SK-N-SH treated with all-trans-retinoic acid at 6 μM for 48 hours (cell line): Measurements from ENCODE around the gene NDOR1.

ENCODE experiments used
- ATAC-seq: fragments of 200-7000 bp; cut with Tn5 transposase; 3 replicates; pipeline ENCODE4 v1.9.1; 2020; ENCODE audit warnings: mild to moderate bottlenecking, moderate library complexity
- ARNTL ChIP-seq: fragments of 450-650 bp; formaldehyde crosslinking; IDR thresholded peaks from 2 replicates; pipeline ENCODE4 v1.5.0; 2020; ENCODE audit warnings: low read depth, mild to moderate bottlenecking, moderate library complexity, borderline replicate concordance
- BACH2 ChIP-seq: fragments of 250-450 bp; sonication (Bioruptor Pico); IDR thresholded peaks from 2 replicates; pipeline ENCODE4 v1.9.0; 2021; ENCODE audit warnings: mild to moderate bottlenecking, borderline replicate concordance
- CSDC2 ChIP-seq: fragments of 250-450 bp; sonication (Bioruptor Pico); IDR thresholded peaks from 2 replicates; pipeline ENCODE4 v1.5.0; 2020; ENCODE audit warnings: mild to moderate bottlenecking, moderate library complexity
- ESRRG ChIP-seq: fragments of 250-450 bp; sonication (Bioruptor Pico); IDR thresholded peaks from 2 replicates; pipeline ENCODE4 v1.6.1; 2021; ENCODE audit warnings: mild to moderate bottlenecking
- GLIS3 ChIP-seq: fragments of 250-450 bp; sonication (Bioruptor Pico); IDR thresholded peaks from 2 replicates; pipeline ENCODE4 v1.5.0; 2020; ENCODE audit warnings: mild to moderate bottlenecking, moderate library complexity
- ISL1 ChIP-seq: fragments of 250-450 bp; sonication (Bioruptor Pico); IDR thresholded peaks from 2 replicates; pipeline ENCODE4 v2.1.2; 2022; ENCODE audit warnings: mild to moderate bottlenecking, moderate library complexity
- OSR1 ChIP-seq: fragments of 250-450 bp; sonication (Bioruptor Pico); IDR thresholded peaks from 2 replicates; pipeline ENCODE4 v1.8.0; 2022; ENCODE audit warnings: moderate library complexity, mild to moderate bottlenecking, inconsistent platforms
- PPARA ChIP-seq: fragments of 250-450 bp; sonication (Bioruptor Pico); IDR thresholded peaks from 2 replicates; pipeline ENCODE4 v1.5.0; 2020; ENCODE audit warnings: mild to moderate bottlenecking, borderline replicate concordance
- RARB ChIP-seq: fragments of 250-450 bp; sonication (Bioruptor Pico); IDR thresholded peaks from 2 replicates; pipeline ENCODE4 v1.8.0; 2021; ENCODE audit warnings: mild to moderate bottlenecking, moderate library complexity
- SNAI2 ChIP-seq: fragments of 250-450 bp; sonication (Bioruptor Pico); IDR thresholded peaks from 2 replicates; pipeline ENCODE4 v1.5.0; 2020; ENCODE audit warnings: mild to moderate bottlenecking, moderate library complexity
- TCF4 ChIP-seq: fragments of 250-450 bp; sonication (Bioruptor Pico); IDR thresholded peaks from 2 replicates; pipeline ENCODE4 v1.8.0; 2021; ENCODE audit warnings: mild to moderate bottlenecking, moderate library complexity, borderline replicate concordance
- TOX ChIP-seq: fragments of 250-450 bp; sonication (Bioruptor Pico); IDR thresholded peaks from 2 replicates; pipeline ENCODE4 v1.8.0; 2021; ENCODE audit warnings: mild to moderate bottlenecking, moderate library complexity, borderline replicate concordance
- ZC3H10 ChIP-seq: fragments of 250-450 bp; sonication (Bioruptor Pico); IDR thresholded peaks from 2 replicates; pipeline ENCODE4 v1.5.1; 2021; ENCODE audit warnings: mild to moderate bottlenecking, moderate library complexity
- ZFP3 ChIP-seq: fragments of 250-450 bp; sonication (Bioruptor Pico); IDR thresholded peaks from 2 replicates; pipeline ENCODE4 v1.5.0; 2020; ENCODE audit warnings: mild to moderate bottlenecking, moderate library complexity
- ZNF565 ChIP-seq: fragments of 450-650 bp; formaldehyde crosslinking; conservative IDR thresholded peaks from 2 replicates; pipeline ENCODE4 v1.5.0; 2020; ENCODE audit warnings: low read depth, mild to moderate bottlenecking, moderate library complexity
- ZNF70 ChIP-seq: fragments of 450-650 bp; formaldehyde crosslinking; IDR thresholded peaks from 2 replicates; pipeline ENCODE4 v1.5.0; 2020; ENCODE audit warnings: mild to moderate bottlenecking, moderate library complexity
- ZNF8 ChIP-seq: fragments of 450-650 bp; formaldehyde crosslinking; IDR thresholded peaks from 2 replicates; pipeline ENCODE4 v1.5.0; 2020; ENCODE audit warnings: mild to moderate bottlenecking, moderate library complexity
- TF ChIP-seq, protein P1 (sequence below): fragments of 250-450 bp; sonication (Bioruptor Pico); IDR thresholded peaks from 2 replicates; pipeline ENCODE4 v1.5.1; 2021; ENCODE audit warnings: mild to moderate bottlenecking, moderate library complexity
- TF ChIP-seq, protein P2 (sequence below): fragments of 250-450 bp; sonication (Bioruptor Pico); IDR thresholded peaks from 2 replicates; pipeline ENCODE4 v1.8.0; 2020; ENCODE audit warnings: mild to moderate bottlenecking, moderate library complexity, borderline replicate concordance
- TF ChIP-seq, protein P3 (sequence below): fragments of 250-450 bp; sonication (Bioruptor Pico); IDR thresholded peaks from 2 replicates; pipeline ENCODE4 v1.5.1; 2020; ENCODE audit warnings: low read depth, mild to moderate bottlenecking, moderate library complexity
- TF ChIP-seq, protein P4 (sequence below): fragments of 250-450 bp; sonication (Bioruptor Pico); IDR thresholded peaks from 2 replicates; pipeline ENCODE4 v1.8.0; 2021; ENCODE audit warnings: low read depth, mild to moderate bottlenecking, moderate library complexity, borderline replicate concordance

Gene NDOR1

DNA sequence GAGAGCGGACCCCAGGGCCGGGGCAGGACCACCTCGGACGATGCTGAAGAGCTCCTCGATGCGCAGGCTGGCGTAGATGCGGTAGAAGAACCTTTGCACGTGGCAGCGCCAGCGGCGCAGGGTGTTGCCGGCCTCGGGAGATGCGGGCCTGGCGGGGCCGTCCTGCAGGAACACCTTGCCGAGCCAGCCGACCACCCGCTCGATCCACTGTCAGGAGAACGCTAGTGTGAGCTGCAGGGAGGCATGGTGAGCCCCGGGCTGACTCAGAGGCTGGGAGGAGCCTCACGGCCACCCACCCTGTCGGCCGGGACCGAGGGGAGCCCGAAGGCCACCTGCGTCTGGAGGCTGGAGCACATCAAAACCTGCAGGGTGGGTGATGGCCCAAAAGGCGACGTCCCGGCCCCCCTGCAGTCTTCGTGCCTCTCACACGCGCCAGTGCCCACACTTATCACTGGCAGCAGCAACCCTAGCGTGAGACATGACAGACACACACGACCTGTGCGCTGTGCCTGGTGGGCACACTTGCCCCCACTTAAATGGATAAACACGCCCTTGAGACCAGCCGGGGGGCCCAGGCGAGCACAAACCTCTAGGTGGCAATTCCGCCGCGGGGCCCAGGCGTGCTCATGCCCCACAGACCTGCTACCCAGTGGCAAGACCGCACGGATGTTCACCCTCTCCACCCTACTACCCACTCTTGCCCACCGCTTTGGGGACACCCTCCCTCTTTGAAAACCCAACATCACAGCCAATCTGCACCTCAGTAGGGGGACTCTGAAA, 20.4 kb upstream of the NDOR1 start:
- ATAC-seq, result no peak

DNA sequence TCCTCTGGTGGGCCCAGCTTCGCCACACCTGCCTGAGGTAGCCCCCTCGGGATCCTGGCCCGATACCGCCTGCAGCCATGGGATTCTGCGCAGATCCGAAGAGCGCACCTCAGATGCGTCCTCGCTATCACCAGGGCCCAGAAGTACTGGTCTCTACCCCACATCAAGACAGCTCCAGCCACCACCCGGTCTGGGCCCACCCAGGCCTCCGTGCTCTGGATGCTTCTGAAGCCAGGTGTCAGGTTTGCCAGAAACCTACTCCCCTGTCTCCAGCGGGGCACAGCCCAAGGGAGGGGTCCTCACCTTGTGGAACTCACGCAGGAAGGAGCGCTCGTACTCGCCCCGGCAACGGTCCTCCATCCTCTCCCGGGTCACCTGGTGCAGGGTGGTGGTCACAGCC, 19.6 kb upstream of the NDOR1 start:
- no peak for ATAC-seq
- TF ChIP-seq ZC3H10 (CRISPR knock-in tag) (no peak), PPARA (CRISPR knock-in tag) (no peak), CSDC2 (no peak), BACH2 (CRISPR knock-in tag) (no peak), ESRRG (CRISPR knock-in tag) (no peak), TCF4 (CRISPR knock-in tag) (no peak), ZNF565 (CRISPR knock-in tag) (no peak), ARNTL (CRISPR knock-in tag) (no peak), RARB (no peak), ZNF8 (CRISPR knock-in tag) (no peak), ZFP3 (CRISPR knock-in tag) (no peak), ZNF70 (CRISPR knock-in tag) (no peak), ISL1 (no peak)
- TF ChIP-seq, protein P1, sequence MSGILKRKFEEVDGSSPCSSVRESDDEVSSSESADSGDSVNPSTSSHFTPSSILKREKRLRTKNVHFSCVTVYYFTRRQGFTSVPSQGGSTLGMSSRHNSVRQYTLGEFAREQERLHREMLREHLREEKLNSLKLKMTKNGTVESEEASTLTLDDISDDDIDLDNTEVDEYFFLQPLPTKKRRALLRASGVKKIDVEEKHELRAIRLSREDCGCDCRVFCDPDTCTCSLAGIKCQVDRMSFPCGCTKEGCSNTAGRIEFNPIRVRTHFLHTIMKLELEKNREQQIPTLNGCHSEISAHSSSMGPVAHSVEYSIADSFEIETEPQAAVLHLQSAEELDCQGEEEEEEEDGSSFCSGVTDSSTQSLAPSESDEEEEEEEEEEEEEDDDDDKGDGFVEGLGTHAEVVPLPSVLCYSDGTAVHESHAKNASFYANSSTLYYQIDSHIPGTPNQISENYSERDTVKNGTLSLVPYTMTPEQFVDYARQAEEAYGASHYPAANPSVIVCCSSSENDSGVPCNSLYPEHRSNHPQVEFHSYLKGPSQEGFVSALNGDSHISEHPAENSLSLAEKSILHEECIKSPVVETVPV (CRISPR knock-in tag), result no peak
- TF ChIP-seq, protein P2, sequence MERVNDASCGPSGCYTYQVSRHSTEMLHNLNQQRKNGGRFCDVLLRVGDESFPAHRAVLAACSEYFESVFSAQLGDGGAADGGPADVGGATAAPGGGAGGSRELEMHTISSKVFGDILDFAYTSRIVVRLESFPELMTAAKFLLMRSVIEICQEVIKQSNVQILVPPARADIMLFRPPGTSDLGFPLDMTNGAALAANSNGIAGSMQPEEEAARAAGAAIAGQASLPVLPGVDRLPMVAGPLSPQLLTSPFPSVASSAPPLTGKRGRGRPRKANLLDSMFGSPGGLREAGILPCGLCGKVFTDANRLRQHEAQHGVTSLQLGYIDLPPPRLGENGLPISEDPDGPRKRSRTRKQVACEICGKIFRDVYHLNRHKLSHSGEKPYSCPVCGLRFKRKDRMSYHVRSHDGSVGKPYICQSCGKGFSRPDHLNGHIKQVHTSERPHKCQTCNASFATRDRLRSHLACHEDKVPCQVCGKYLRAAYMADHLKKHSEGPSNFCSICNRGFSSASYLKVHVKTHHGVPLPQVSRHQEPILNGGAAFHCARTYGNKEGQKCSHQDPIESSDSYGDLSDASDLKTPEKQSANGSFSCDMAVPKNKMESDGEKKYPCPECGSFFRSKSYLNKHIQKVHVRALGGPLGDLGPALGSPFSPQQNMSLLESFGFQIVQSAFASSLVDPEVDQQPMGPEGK (CRISPR knock-in tag), result no peak
- TF ChIP-seq, protein P3, sequence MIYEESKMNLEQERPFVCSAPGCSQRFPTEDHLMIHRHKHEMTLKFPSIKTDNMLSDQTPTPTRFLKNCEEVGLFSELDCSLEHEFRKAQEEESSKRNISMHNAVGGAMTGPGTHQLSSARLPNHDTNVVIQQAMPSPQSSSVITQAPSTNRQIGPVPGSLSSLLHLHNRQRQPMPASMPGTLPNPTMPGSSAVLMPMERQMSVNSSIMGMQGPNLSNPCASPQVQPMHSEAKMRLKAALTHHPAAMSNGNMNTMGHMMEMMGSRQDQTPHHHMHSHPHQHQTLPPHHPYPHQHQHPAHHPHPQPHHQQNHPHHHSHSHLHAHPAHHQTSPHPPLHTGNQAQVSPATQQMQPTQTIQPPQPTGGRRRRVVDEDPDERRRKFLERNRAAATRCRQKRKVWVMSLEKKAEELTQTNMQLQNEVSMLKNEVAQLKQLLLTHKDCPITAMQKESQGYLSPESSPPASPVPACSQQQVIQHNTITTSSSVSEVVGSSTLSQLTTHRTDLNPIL, result no peak

More for the DNA sequence above, 20.4 kb upstream of the NDOR1 start:
- TF ChIP-seq ARNTL (CRISPR knock-in tag), result no peak
- TF ChIP-seq, protein P3, result no peak
- TF ChIP-seq ESRRG (CRISPR knock-in tag), result no peak
- no peak for TF ChIP-seq ZFP3 (CRISPR knock-in tag)
- no peak for TF ChIP-seq ZNF8 (CRISPR knock-in tag)
- TF ChIP-seq TOX (CRISPR knock-in tag), result no peak
- no peak for TF ChIP-seq CSDC2
- TF ChIP-seq, protein P1 (CRISPR knock-in tag), result no peak
- TF ChIP-seq BACH2 (CRISPR knock-in tag), result no peak
- TF ChIP-seq, all 23 proteins: peak for 0

DNA sequence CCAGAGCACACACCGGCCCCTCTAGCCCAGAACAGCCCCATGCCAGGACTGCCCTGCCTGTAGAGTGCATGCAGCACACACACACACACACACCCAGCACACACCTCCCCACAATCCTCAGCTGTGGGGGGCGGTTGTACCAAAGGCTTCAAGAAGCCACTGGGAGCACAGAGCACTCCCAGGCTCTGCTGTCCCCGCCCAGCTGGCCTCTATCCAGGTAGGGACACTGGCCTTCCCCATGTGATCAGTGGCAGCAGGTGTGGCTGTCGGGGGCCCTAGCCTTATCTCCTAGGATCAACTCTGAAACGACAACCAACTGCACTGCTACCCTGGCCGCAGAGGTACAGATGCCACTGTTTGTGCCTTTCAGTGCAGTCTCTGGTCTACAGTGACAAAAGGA, 19.1 kb upstream of the NDOR1 start:
- TF ChIP-seq ZFP3 (CRISPR knock-in tag) (no peak), ZC3H10 (CRISPR knock-in tag) (no peak), ESRRG (CRISPR knock-in tag) (no peak)

DNA sequence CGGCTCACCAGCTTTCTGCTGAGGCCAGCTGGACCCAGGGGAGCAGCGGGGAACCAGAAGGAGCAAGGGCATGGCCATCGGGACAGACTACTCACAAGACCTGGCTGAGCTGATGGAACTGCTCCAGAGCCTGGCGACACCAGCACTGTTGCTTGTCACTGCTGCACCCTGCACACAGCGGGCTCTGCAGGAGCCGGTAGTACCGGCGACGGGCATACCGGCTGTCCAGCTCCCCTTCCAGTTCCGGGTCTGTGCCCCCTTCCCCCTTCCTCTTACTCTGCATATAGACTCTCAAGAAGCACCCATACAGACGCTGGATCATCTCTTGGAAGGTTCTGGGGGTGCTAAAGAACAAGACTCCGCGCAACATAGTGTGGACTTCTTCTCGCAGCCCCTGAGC, 18.1 kb upstream of the NDOR1 start:
- ATAC-seq, result no peak
- TF ChIP-seq SNAI2 (CRISPR knock-in tag) (no peak), BACH2 (CRISPR knock-in tag) (no peak), ESRRG (CRISPR knock-in tag) (no peak), PPARA (CRISPR knock-in tag) (no peak), GLIS3 (no peak), ZC3H10 (CRISPR knock-in tag) (no peak), ZNF70 (CRISPR knock-in tag) (no peak), RARB (no peak), TOX (CRISPR knock-in tag) (no peak), ARNTL (CRISPR knock-in tag) (no peak), OSR1 (CRISPR knock-in tag) (no peak)
- TF ChIP-seq, protein P1 (CRISPR knock-in tag), result no peak
- TF ChIP-seq, protein P3, result no peak
- TF ChIP-seq, protein P4, sequence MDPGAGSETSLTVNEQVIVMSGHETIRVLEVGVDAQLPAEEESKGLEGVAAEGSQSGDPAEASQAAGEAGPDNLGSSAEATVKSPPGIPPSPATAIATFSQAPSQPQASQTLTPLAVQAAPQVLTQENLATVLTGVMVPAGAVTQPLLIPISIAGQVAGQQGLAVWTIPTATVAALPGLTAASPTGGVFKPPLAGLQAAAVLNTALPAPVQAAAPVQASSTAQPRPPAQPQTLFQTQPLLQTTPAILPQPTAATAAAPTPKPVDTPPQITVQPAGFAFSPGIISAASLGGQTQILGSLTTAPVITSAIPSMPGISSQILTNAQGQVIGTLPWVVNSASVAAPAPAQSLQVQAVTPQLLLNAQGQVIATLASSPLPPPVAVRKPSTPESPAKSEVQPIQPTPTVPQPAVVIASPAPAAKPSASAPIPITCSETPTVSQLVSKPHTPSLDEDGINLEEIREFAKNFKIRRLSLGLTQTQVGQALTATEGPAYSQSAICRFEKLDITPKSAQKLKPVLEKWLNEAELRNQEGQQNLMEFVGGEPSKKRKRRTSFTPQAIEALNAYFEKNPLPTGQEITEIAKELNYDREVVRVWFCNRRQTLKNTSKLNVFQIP (CRISPR knock-in tag), result no peak

More for the DNA sequence above, 19.1 kb upstream of the NDOR1 start:
- no peak for ATAC-seq
